H9 (cell line): ENCODE measurements around the gene CLDN34. TPM values are rescaled to one million over a fixed set of nuclear protein-coding genes. Genes with fewer than 3 reads are reported as not detected.
A peak's percentile ranks its signal among the peaks of the same experiment; 100 is the strongest.

Experiments
- DNase-seq: peaks from one replicate; pipeline ENCODE4 v3.0.0-alpha.2; 2017
- H2AFZ ChIP-seq: one replicate; pipeline ENCODE4 v1.6.1; 2013; ENCODE audit warnings: mild to moderate bottlenecking, low read length, control low read depth, moderate library complexity
- H2AK5ac ChIP-seq: 2 replicates; pipeline ENCODE4 v1.6.1; 2013; ENCODE audit warnings: low read length, control low read depth, mixed read lengths; ENCODE audit not compliant: insufficient read length
- H2BK120ac ChIP-seq: one replicate; pipeline ENCODE4 v1.6.1; 2013; ENCODE audit warnings: low read depth, mild to moderate bottlenecking, low read length, control low read depth, inconsistent platforms; ENCODE audit not compliant: poor library complexity, severe bottlenecking
- H2BK12ac ChIP-seq: 2 replicates; pipeline ENCODE4 v1.6.1; 2013; ENCODE audit warnings: low read length, control low read depth, mixed read lengths, low read depth; ENCODE audit not compliant: insufficient read length
- H2BK15ac ChIP-seq: 2 replicates; pipeline ENCODE4 v1.6.1; 2013; ENCODE audit warnings: low read depth, low read length, control low read depth
- H2BK20ac ChIP-seq: one replicate; pipeline ENCODE4 v1.6.1; 2013; ENCODE audit warnings: low read depth, mild to moderate bottlenecking, low read length, control low read depth, inconsistent platforms; ENCODE audit not compliant: poor library complexity, severe bottlenecking
- H2BK5ac ChIP-seq: 2 replicates; pipeline ENCODE4 v1.6.1; 2013; ENCODE audit warnings: low read length, control low read depth, mixed read lengths; ENCODE audit not compliant: insufficient read length
- H3K14ac ChIP-seq: 2 replicates; pipeline ENCODE4 v1.6.1; 2013; ENCODE audit warnings: low read length, control low read depth; ENCODE audit not compliant: insufficient read depth
- H3K18ac ChIP-seq: 2 replicates; pipeline ENCODE4 v1.6.1; 2013; ENCODE audit warnings: low read depth, mild to moderate bottlenecking, mixed read lengths, low read length, control low read depth; ENCODE audit not compliant: insufficient read length
- H3K23ac ChIP-seq: 2 replicates; pipeline ENCODE4 v1.6.1; 2013; ENCODE audit warnings: low read length, control low read depth, mixed read lengths, low read depth; ENCODE audit not compliant: insufficient read length
- H3K23me2 ChIP-seq: 2 replicates; pipeline ENCODE4 v1.6.1; 2013; ENCODE audit warnings: low read depth, mild to moderate bottlenecking, mixed read lengths, low read length, control low read depth; ENCODE audit not compliant: insufficient read length, poor library complexity, severe bottlenecking
- H3K27ac ChIP-seq: 2 replicates; pipeline ENCODE4 v1.5.1; 2013; ENCODE audit warnings: low read length, control low read depth, mixed read lengths, low read depth; ENCODE audit not compliant: insufficient read length
- H3K27me3 ChIP-seq: 2 replicates; pipeline ENCODE4 v1.6.1; 2013; ENCODE audit warnings: low read length, control low read depth, inconsistent platforms; ENCODE audit not compliant: insufficient read depth
- H3K4ac ChIP-seq: 2 replicates; pipeline ENCODE4 v1.6.1; 2013; ENCODE audit warnings: low read depth, mild to moderate bottlenecking, control low read depth, inconsistent platforms, low read length, moderate library complexity
- H3K4me1 ChIP-seq: 2 replicates; pipeline ENCODE4 v1.6.1; 2013; ENCODE audit warnings: low read length, control low read depth, inconsistent platforms; ENCODE audit not compliant: insufficient read depth
- H3K4me2 ChIP-seq: 2 replicates; pipeline ENCODE4 v1.6.1; 2013; ENCODE audit warnings: low read length, control low read depth, mixed read lengths; ENCODE audit not compliant: insufficient read length, insufficient read depth
- H3K56ac ChIP-seq: 2 replicates; pipeline ENCODE4 v1.6.1; 2013; ENCODE audit warnings: low read depth, mild to moderate bottlenecking, mixed read lengths, low read length, control low read depth; ENCODE audit not compliant: insufficient read length
- H3K79me1 ChIP-seq: 2 replicates; pipeline ENCODE4 v1.6.1; 2013; ENCODE audit warnings: low read depth, mild to moderate bottlenecking, moderate library complexity, low read length, control low read depth, inconsistent platforms; ENCODE audit not compliant: insufficient read depth, poor library complexity, severe bottlenecking
- H3K79me2 ChIP-seq: 2 replicates; pipeline ENCODE4 v1.6.1; 2013; ENCODE audit warnings: low read length, control low read depth, inconsistent platforms; ENCODE audit not compliant: insufficient read depth
- H3K9ac ChIP-seq: 2 replicates; pipeline ENCODE4 v1.6.1; 2013; ENCODE audit warnings: low read length, control low read depth, mixed read lengths; ENCODE audit not compliant: insufficient read length; ENCODE audit errors: extremely low read depth
- H3K9me3 ChIP-seq: one replicate; pipeline ENCODE4 v1.6.1; 2013; ENCODE audit warnings: low read depth, low read length, inconsistent platforms; ENCODE audit not compliant: control insufficient read depth
- H3T11ph ChIP-seq: one replicate; pipeline ENCODE4 v1.6.1; 2013; ENCODE audit warnings: mild to moderate bottlenecking, low read length, control low read depth, inconsistent platforms
- H4K20me1 ChIP-seq: one replicate; pipeline ENCODE4 v1.6.1; 2013; ENCODE audit not compliant: control insufficient read depth, insufficient read length, insufficient read depth
- H4K5ac ChIP-seq: 2 replicates; pipeline ENCODE4 v1.6.1; 2013; ENCODE audit warnings: low read depth, mild to moderate bottlenecking, mixed read lengths, low read length, control low read depth; ENCODE audit not compliant: insufficient read length
- H4K8ac ChIP-seq: replicated peaks from 2 replicates; pipeline ENCODE4 v1.6.1; 2013; ENCODE audit warnings: low read length, control low read depth, mixed read lengths, low read depth; ENCODE audit not compliant: insufficient read length
- H4K91ac ChIP-seq: 2 replicates; pipeline ENCODE4 v1.6.1; 2013; ENCODE audit warnings: low read depth, mild to moderate bottlenecking, moderate library complexity, mixed read lengths, low read length, control low read depth; ENCODE audit not compliant: insufficient read length
- H3K27ac Mint-ChIP-seq, 3 experiments: 2 replicates in 2 of 3; 3 replicates in 1 of 3; pipeline ENCODE4 v1.8.0; 2020 to 2021; ENCODE audit warnings: mixed read lengths in 3 of 3, mild to moderate bottlenecking in 1 of 3, moderate library complexity in 1 of 3
- H3K27me3 Mint-ChIP-seq: 2 replicates; pipeline ENCODE4 v1.8.0; 2021; ENCODE audit warnings: low read depth, mild to moderate bottlenecking, moderate library complexity, mixed read lengths
- H3K36me3 Mint-ChIP-seq, 3 experiments: 2 replicates in 2 of 3; 3 replicates in 1 of 3; pipeline ENCODE4 v1.8.0; 2020 to 2021; ENCODE audit warnings: low read depth in 3 of 3, mixed read lengths in 3 of 3; ENCODE audit not compliant: insufficient read depth in 1 of 3
- H3K4me1 Mint-ChIP-seq, 2 experiments: 2 replicates each; pipeline ENCODE4 v1.8.0; 2020; ENCODE audit warnings: mixed read lengths in 2 of 2
- H3K4me3 Mint-ChIP-seq, 2 experiments: 2 replicates in 1 of 2; 3 replicates in 1 of 2; pipeline ENCODE4 v1.8.0; 2020 to 2021; ENCODE audit warnings: mild to moderate bottlenecking in 2 of 2, mixed read lengths in 2 of 2, moderate library complexity in 1 of 2
- H3K9me3 Mint-ChIP-seq, 2 experiments: 2 replicates in 1 of 2; 3 replicates in 1 of 2; pipeline ENCODE4 v1.8.0; 2020; ENCODE audit warnings: mild to moderate bottlenecking in 2 of 2, mixed read lengths in 2 of 2, moderate library complexity in 1 of 2
- CTCF ChIP-seq: fragments of 200-600 bp; sonication (generic); conservative IDR thresholded peaks from 3 replicates; pipeline ENCODE4 v1.8.0; 2021; ENCODE audit warnings: antibody characterized with exemption, mild to moderate bottlenecking
- WGBS: extraction: QIAGEN DNeasy Blood & Tissue Kit; methylation state at CpG from one replicate; pipeline ENCODE4 v1.1.7; 2013; ENCODE audit warnings: missing lambda C conversion rate, low lambda C conversion rate, mixed read lengths; ENCODE audit not compliant: insufficient read length; ENCODE audit errors: extremely low coverage; 5-methylcytosine and 5-hydroxymethylcytosine counted together
- total RNA-seq: library from RNA; stranded (reverse); gene quantifications from 2 replicates; pipeline ENCODE4 v1.2.1, GENCODE V29; 2021

The CLDN34 gene
- total RNA-seq, 1 experiment from 2014 or later = 0.39 TPM

GRCh38 chrX:10011261-10011931 is 44.2 kb downstream of the CLDN34 start:
- H3K79me2 ChIP-seq = no peaks in the 10 kb centered on the region
- H3K23me2 ChIP-seq = peaks cover 6% of the 10 kb centered on the region
- H3T11ph ChIP-seq = no peak overlapping the region
- H2BK12ac ChIP-seq = no peak overlapping the region
- no peaks in the 10 kb centered on the region for H3K9me3 ChIP-seq
- Mint-ChIP-seq H3K9me3 (peaks cover 39 to 58% of the 10 kb centered on the region in 2 experiments), H3K4me3 (peak overlapping the region in 1 of 2 experiments; percentile 2; a peak in 2 of 5 replicates), H3K27me3 (peaks cover 4% of the 10 kb centered on the region; the same call in 1 of the 2 replicates), H3K27ac (peak overlapping the region; percentile 55 to 83 (median 61)), H3K36me3 (peaks cover 2 to 16% (median 9%) of the 10 kb centered on the region in 3 experiments; a peak in 6 of 7 replicates), H3K4me1 (peaks cover 37 to 44% of the 10 kb centered on the region in 2 experiments)
- no peak overlapping the region for H2BK20ac ChIP-seq
- no peaks in the 10 kb centered on the region for H3K27me3 ChIP-seq
- no peak for TF ChIP-seq CTCF
- no peak overlapping the region for H3K9ac ChIP-seq
- H3K4me2 ChIP-seq = peak overlapping the region; percentile 9
- no peak overlapping the region for H2BK5ac ChIP-seq
- H3K18ac ChIP-seq = no peak overlapping the region
- H2AK5ac ChIP-seq = no peak overlapping the region
- no peak overlapping the region for H4K91ac ChIP-seq
- WGBS = no CpG with 5 or more reads among the region's 10 CpGs
- peaks cover 15% of the 10 kb centered on the region for H3K4me1 ChIP-seq
- no peaks in the 10 kb centered on the region for H4K20me1 ChIP-seq
- no peak overlapping the region for H4K5ac ChIP-seq
- H4K8ac ChIP-seq = no peak overlapping the region
- no peak overlapping the region for H3K14ac ChIP-seq
- no peak overlapping the region for H2BK120ac ChIP-seq
- H3K4ac ChIP-seq = no peak overlapping the region
- H3K56ac ChIP-seq = no peak overlapping the region
- H2BK15ac ChIP-seq = no peak overlapping the region
- no peaks in the 10 kb centered on the region for H3K79me1 ChIP-seq
- no peak overlapping the region for H2AFZ ChIP-seq
- DNase-seq = no peak
- H3K27ac ChIP-seq = no peak overlapping the region
- H3K23ac ChIP-seq = no peak overlapping the region
